ENCODE results near the gene LRP1B.

Gene LRP1B

GRCh38 chr2:142061733-142062132, 69.1 kb downstream of the LRP1B start:
- no peaks in the 10 kb centered on the region for H3K27me3 Mint-ChIP-seq (ENCODE audit: low read depth)

GRCh38 chr2:142058149-142058548, 72.7 kb downstream of the LRP1B start:
- Mint-ChIP-seq H3K27ac (no peak overlapping the region), H3K4me1 (no peaks in the 10 kb centered on the region), H3K4me3 (no peak overlapping the region), H3K27me3 (ENCODE audit: low read depth) (no peaks in the 10 kb centered on the region), H3K9me3 (no peaks in the 10 kb centered on the region), H3K36me3 (ENCODE audit: low read depth) (no peaks in the 10 kb centered on the region)
- no peak for TF ChIP-seq CTCF (IDR thresholded peaks at IDR 0.05; ENCODE audit: unreplicated experiment in 3 of 3)

More at GRCh38 chr2:142061733-142062132, 69.1 kb downstream of the LRP1B start:
- H3K4me1 Mint-ChIP-seq: no peaks in the 10 kb centered on the region
- no peak overlapping the region for H3K27ac Mint-ChIP-seq
- no peaks in the 10 kb centered on the region for H3K9me3 Mint-ChIP-seq
- H3K36me3 Mint-ChIP-seq (ENCODE audit: low read depth): no peaks in the 10 kb centered on the region
- no peak for TF ChIP-seq CTCF (IDR thresholded peaks at IDR 0.05; ENCODE audit: unreplicated experiment in 3 of 3)
- H3K4me3 Mint-ChIP-seq: no peak overlapping the region

GRCh38 chr2:142056784-142057183, 74.0 kb downstream of the LRP1B start:
- no peaks in the 10 kb centered on the region for H3K36me3 Mint-ChIP-seq (ENCODE audit: low read depth)
- no peak for TF ChIP-seq CTCF (IDR thresholded peaks at IDR 0.05; ENCODE audit: unreplicated experiment in 3 of 3)
- no peaks in the 10 kb centered on the region for H3K4me1 Mint-ChIP-seq
- H3K4me3 Mint-ChIP-seq: no peak overlapping the region
- no peaks in the 10 kb centered on the region for H3K27me3 Mint-ChIP-seq (ENCODE audit: low read depth)
- H3K27ac Mint-ChIP-seq: no peak overlapping the region
- no peaks in the 10 kb centered on the region for H3K9me3 Mint-ChIP-seq

GRCh38 chr2:142052220-142052863, 78.5 kb downstream of the LRP1B start:
- no peak overlapping the region for H3K27ac Mint-ChIP-seq
- H3K4me3 Mint-ChIP-seq: no peak overlapping the region
- no peaks in the 10 kb centered on the region for H3K36me3 Mint-ChIP-seq (ENCODE audit: low read depth)
- no peaks in the 10 kb centered on the region for H3K9me3 Mint-ChIP-seq
- no peaks in the 10 kb centered on the region for H3K27me3 Mint-ChIP-seq (ENCODE audit: low read depth)
- H3K4me1 Mint-ChIP-seq: no peaks in the 10 kb centered on the region
- no peak for TF ChIP-seq CTCF (IDR thresholded peaks at IDR 0.05; ENCODE audit: unreplicated experiment in 3 of 3)

- Mint-ChIP-seq H3K36me3 (ENCODE audit: low read depth) (no peaks in the 10 kb centered on the region), H3K4me3 (no peak overlapping the region), H3K27ac (no peak overlapping the region), H3K4me1 (no peaks in the 10 kb centered on the region), H3K9me3 (no peaks in the 10 kb centered on the region), H3K27me3 (ENCODE audit: low read depth) (no peaks in the 10 kb centered on the region)
- TF ChIP-seq CTCF (IDR thresholded peaks at IDR 0.05; ENCODE audit: unreplicated experiment in 3 of 3): no peak
Observed at GRCh38 chr2:142048581-142048980, 82.2 kb downstream of the LRP1B start.

- Mint-ChIP-seq H3K27ac (no peak overlapping the region), H3K36me3 (ENCODE audit: low read depth) (no peaks in the 10 kb centered on the region), H3K27me3 (ENCODE audit: low read depth) (no peaks in the 10 kb centered on the region), H3K4me3 (no peak overlapping the region), H3K4me1 (no peaks in the 10 kb centered on the region), H3K9me3 (no peaks in the 10 kb centered on the region)
- no peak for TF ChIP-seq CTCF (IDR thresholded peaks at IDR 0.05; ENCODE audit: unreplicated experiment in 3 of 3)
Observed at GRCh38 chr2:142045641-142046040, 85.2 kb downstream of the LRP1B start.

Measured in nephron (organoid).